ENCODE results near the gene ADARB1.

The ADARB1 gene

GRCh38 chr21:45222001-45222400 is 147.6 kb downstream of the ADARB1 start:
- Mint-ChIP-seq H3K27me3 (no peaks in the 10 kb centered on the region), H3K9me3 (peaks cover 13% of the 10 kb centered on the region), H3K36me3 (ENCODE audit: low read depth) (peaks cover 33% of the 10 kb centered on the region), H3K4me1 (peaks cover 19% of the 10 kb centered on the region), H3K27ac (no peak overlapping the region), H3K4me3 (no peak overlapping the region)
- no peak for ATAC-seq
- no peak for DNase-seq

- Mint-ChIP-seq H3K27ac (no peak overlapping the region), H3K9me3 (no peaks in the 10 kb centered on the region), H3K36me3 (ENCODE audit: low read depth) (peaks cover 18% of the 10 kb centered on the region), H3K4me3 (no peak overlapping the region), H3K4me1 (peaks cover 34% of the 10 kb centered on the region), H3K27me3 (no peaks in the 10 kb centered on the region)
- ATAC-seq (no peak), DNase-seq (no peak)
Observed at GRCh38 chr21:45223236-45224185, 149.1 kb downstream of the ADARB1 start.

DNA sequence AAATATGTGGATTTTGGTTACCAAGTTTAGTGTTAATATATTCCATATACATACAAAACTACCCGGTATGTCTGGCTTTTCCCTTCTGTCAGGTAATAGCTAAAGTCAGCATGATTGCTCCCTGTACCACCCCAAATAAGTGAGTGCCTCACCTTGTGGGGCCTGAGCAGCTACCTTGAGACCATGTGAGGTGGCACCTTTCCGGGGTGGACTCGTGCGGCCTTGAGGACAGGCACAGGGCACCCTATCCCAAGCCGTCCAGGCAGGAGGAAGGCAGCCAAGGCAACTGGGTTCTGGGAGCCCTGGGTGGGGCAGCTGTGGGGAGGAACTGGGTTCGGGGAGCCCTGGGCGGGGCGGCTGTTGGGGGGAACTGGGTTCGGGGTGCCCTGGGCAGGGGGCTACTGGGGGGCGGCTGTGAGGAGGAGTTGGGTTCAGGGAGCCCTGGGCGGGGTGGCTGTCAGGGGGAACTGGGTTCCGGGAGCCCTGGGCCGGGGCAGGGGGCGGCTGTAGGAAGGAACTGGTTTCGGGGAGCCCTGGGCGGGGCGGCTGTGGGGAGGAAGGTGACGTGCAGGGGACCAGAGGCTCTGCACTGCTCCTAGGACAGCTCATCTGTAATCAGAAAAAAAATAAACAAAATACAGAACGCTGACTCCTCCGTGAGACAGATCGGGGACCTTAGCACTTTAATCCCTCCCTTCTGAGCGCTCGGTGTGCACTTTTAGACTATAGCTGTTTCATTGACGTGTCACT is 150.0 kb downstream of the ADARB1 start:
- DNase-seq: no peak
- Mint-ChIP-seq H3K9me3 (no peaks in the 10 kb centered on the region), H3K27me3 (peaks cover 2% of the 10 kb centered on the region), H3K36me3 (ENCODE audit: low read depth) (peaks cover 14% of the 10 kb centered on the region), H3K4me1 (peaks cover 42% of the 10 kb centered on the region), H3K27ac (no peak overlapping the region), H3K4me3 (peak overlapping the region; percentile 3)
- ATAC-seq: no peak

DNA sequence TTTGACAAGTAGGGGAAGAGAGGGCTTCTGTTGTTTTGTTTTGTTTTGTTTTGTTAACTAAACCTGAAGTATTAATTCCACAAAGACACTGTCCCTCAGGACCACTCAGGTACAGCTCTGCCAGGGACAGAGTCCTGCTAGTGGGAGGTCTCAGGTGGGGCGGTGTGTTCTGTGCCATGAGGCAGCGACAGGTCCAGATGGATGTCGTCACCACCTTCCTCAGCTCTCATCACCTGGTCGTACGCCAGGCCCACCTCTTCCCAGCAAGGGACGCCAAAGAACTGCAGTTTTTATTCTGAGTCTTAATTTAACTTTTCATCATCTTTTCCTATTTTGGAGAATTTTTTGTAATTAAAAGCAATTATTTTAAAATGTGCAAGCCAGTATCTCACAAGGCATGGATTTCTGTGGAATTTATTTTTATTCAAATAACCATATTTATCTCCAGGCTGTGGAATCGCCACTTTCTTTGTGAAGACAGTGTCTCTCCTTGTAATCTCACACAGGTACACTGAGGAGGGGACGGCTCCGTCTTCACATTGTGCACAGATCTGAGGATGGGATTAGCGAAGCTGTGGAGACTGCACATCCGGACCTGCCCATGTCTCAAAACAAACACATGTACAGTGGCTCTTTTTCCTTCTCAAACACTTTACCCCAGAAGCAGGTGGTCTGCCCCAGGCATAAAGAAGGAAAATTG is 150.8 kb downstream of the ADARB1 start:
- H3K27ac Mint-ChIP-seq: no peak overlapping the region
- no peak overlapping the region for H3K4me3 Mint-ChIP-seq
- peaks cover 8% of the 10 kb centered on the region for H3K36me3 Mint-ChIP-seq (ENCODE audit: low read depth)
- peaks cover 2% of the 10 kb centered on the region for H3K27me3 Mint-ChIP-seq
- ATAC-seq (no peak), DNase-seq (no peak)
- H3K9me3 Mint-ChIP-seq: no peaks in the 10 kb centered on the region
- peaks cover 42% of the 10 kb centered on the region for H3K4me1 Mint-ChIP-seq

DNA sequence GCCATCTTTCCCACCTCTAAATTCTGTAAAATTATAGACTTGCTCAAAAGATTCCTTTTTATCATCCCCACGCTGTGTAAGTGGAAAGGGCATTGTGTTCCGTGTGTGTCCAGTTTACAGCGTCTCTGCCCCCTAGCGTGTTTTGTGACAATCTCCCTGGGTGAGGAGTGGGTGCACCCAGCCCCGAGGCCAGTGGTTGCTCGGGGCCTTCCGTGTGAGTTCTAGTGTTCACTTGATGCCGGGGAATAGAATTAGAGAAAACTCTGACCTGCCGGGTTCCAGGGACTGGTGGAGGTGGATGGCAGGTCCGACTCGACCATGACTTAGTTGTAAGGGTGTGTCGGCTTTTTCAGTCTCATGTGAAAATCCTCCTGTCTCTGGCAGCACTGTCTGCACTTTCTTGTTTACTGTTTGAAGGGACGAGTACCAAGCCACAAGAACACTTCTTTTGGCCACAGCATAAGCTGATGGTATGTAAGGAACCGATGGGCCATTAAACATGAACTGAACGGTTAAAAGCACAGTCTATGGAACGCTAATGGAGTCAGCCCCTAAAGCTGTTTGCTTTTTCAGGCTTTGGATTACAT is 151.5 kb downstream of the ADARB1 start:
- Mint-ChIP-seq H3K4me1 (peaks cover 42% of the 10 kb centered on the region), H3K9me3 (no peaks in the 10 kb centered on the region), H3K36me3 (ENCODE audit: low read depth) (peaks cover 6% of the 10 kb centered on the region), H3K4me3 (no peak overlapping the region), H3K27me3 (peaks cover 2% of the 10 kb centered on the region), H3K27ac (peak overlapping the region; percentile 9)
- ATAC-seq (no peak), DNase-seq (no peak)

GRCh38 chr21:45226540-45227326 is 152.4 kb downstream of the ADARB1 start:
- no peak overlapping the region for H3K27ac Mint-ChIP-seq
- H3K27me3 Mint-ChIP-seq: peaks cover 6% of the 10 kb centered on the region
- DNase-seq (no peak), ATAC-seq (peak; percentile 5)
- H3K4me3 Mint-ChIP-seq: no peak overlapping the region
- H3K36me3 Mint-ChIP-seq (ENCODE audit: low read depth): no peaks in the 10 kb centered on the region
- H3K4me1 Mint-ChIP-seq: peaks cover 42% of the 10 kb centered on the region
- no peaks in the 10 kb centered on the region for H3K9me3 Mint-ChIP-seq

GRCh38 chr21:45227735-45228134 is 153.4 kb downstream of the ADARB1 start:
- no peaks in the 10 kb centered on the region for H3K9me3 Mint-ChIP-seq
- DNase-seq: no peak
- peak; percentile 4 for ATAC-seq
- peak overlapping the region; percentile 50 for H3K27ac Mint-ChIP-seq
- peaks cover 11% of the 10 kb centered on the region for H3K27me3 Mint-ChIP-seq
- no peaks in the 10 kb centered on the region for H3K36me3 Mint-ChIP-seq (ENCODE audit: low read depth)
- no peak overlapping the region for H3K4me3 Mint-ChIP-seq
- H3K4me1 Mint-ChIP-seq: peaks cover 42% of the 10 kb centered on the region

- no peaks in the 10 kb centered on the region for H3K9me3 Mint-ChIP-seq
- H3K27me3 Mint-ChIP-seq: peaks cover 11% of the 10 kb centered on the region
- H3K4me1 Mint-ChIP-seq: peaks cover 42% of the 10 kb centered on the region
- DNase-seq: peak; percentile 73
- no peaks in the 10 kb centered on the region for H3K36me3 Mint-ChIP-seq (ENCODE audit: low read depth)
- peak overlapping the region; percentile 50 for H3K27ac Mint-ChIP-seq
- H3K4me3 Mint-ChIP-seq: no peak overlapping the region
- ATAC-seq: peak; percentile 96
Observed at GRCh38 chr21:45228171-45228641, 153.8 kb downstream of the ADARB1 start.

DNA sequence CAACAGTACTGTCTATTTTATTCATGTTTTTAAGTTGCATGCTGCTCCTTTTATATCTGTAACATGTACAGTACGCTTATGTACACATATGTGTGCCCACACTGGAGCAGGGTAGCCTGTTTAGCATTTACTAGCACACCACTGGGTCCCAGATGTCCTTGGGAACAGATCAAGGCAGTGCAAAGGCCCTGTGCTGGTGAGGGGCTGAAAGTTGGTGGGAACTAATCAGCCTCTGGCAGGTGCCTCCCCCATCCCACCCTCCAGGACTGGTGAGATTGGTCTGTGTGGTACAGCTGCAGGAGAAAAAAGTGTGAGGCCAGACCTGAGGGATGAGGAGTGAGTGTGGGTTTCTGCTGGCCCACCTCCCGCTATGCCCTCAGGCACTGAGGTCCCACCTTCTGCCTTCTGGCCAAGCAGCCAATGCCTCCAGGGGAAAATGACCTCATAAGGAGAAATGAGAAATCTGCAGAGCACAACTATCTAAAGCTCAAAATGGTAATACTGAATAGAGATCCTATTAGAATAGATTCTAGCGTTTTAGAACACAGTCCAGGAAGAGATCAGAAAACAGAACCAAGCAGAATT is 154.4 kb downstream of the ADARB1 start:
- Mint-ChIP-seq H3K27ac (no peak overlapping the region), H3K4me1 (peaks cover 42% of the 10 kb centered on the region)
- DNase-seq: no peak

GRCh38 chr21:45231705-45232104 is 157.3 kb downstream of the ADARB1 start:
- ATAC-seq (no peak), DNase-seq (no peak)
- Mint-ChIP-seq H3K27me3 (peaks cover 32% of the 10 kb centered on the region), H3K9me3 (no peaks in the 10 kb centered on the region), H3K27ac (no peak overlapping the region), H3K4me3 (no peak overlapping the region), H3K36me3 (ENCODE audit: low read depth) (no peaks in the 10 kb centered on the region), H3K4me1 (peaks cover 26% of the 10 kb centered on the region)

More for the DNA sequence above, 154.4 kb downstream of the ADARB1 start:
- Mint-ChIP-seq H3K36me3 (ENCODE audit: low read depth) (no peaks in the 10 kb centered on the region), H3K27me3 (peaks cover 16% of the 10 kb centered on the region), H3K9me3 (no peaks in the 10 kb centered on the region), H3K4me3 (no peak overlapping the region)
- no peak for ATAC-seq

- DNase-seq: no peak
- H3K9me3 Mint-ChIP-seq: no peaks in the 10 kb centered on the region
- H3K4me3 Mint-ChIP-seq: no peak overlapping the region
- no peaks in the 10 kb centered on the region for H3K36me3 Mint-ChIP-seq (ENCODE audit: low read depth)
- H3K4me1 Mint-ChIP-seq: peaks cover 2% of the 10 kb centered on the region
- H3K27ac Mint-ChIP-seq: no peak overlapping the region
- H3K27me3 Mint-ChIP-seq: peaks cover 35% of the 10 kb centered on the region
- ATAC-seq: no peak
Observed at GRCh38 chr21:45234127-45234526, 159.7 kb downstream of the ADARB1 start.

DNA sequence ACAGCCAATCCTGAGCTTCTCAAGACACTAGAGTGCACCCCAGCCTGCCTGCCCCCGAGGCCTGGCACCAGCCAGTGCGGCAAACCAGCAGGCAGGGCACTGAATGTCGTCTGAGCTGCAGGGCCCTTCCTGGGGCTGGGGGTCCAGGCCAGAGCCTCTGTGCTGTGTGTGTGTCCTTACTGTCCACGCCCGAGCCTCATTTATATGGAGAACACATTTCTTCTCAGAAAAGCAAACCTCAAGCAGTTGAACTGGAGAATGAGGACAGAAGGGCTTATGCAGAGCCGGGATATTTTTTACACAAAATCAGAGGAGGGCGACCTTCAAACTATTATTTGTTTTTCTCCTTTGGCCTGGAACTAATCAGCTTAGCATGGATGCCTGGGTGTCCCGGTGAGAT is 160.6 kb downstream of the ADARB1 start:
- DNase-seq (no peak), ATAC-seq (no peak)
- Mint-ChIP-seq H3K4me1 (no peaks in the 10 kb centered on the region), H3K27me3 (peaks cover 37% of the 10 kb centered on the region), H3K9me3 (no peaks in the 10 kb centered on the region), H3K4me3 (no peak overlapping the region), H3K36me3 (ENCODE audit: low read depth) (no peaks in the 10 kb centered on the region), H3K27ac (no peak overlapping the region)

GRCh38 chr21:45235488-45235887 is 161.1 kb downstream of the ADARB1 start:
- Mint-ChIP-seq H3K4me1 (no peaks in the 10 kb centered on the region), H3K4me3 (no peak overlapping the region), H3K36me3 (ENCODE audit: low read depth) (no peaks in the 10 kb centered on the region), H3K9me3 (no peaks in the 10 kb centered on the region), H3K27ac (no peak overlapping the region), H3K27me3 (peaks cover 40% of the 10 kb centered on the region)
- ATAC-seq (no peak), DNase-seq (no peak)

Data from activated naive CD8-positive, alpha-beta T cell treated with anti-CD3 and anti-CD28 coated beads, Interleukin-2, amount 50 U/mL, for 24 hours (primary cell).